Effector CD4-positive, alpha-beta T cell (primary cell): ENCODE measurements around the gene ZC3H12C. TPM values are rescaled to one million over a fixed set of nuclear protein-coding genes. Genes with fewer than 3 reads are reported as not detected.
"Not testable (repeated sequence)": the region's sequence is repeated elsewhere in the genome, so short reads cannot be mapped to it uniquely, and the experiment has no call there.

Source experiments
- DNase-seq: peaks from one replicate; pipeline ENCODE4 v3.0.0-alpha.2; 2020
- total RNA-seq: gene quantifications from one replicate; lab custom pipeline; 2026; lab: John Stamatoyannopoulos, UW

Gene ZC3H12C
- not detected for total RNA-seq

- no peak for DNase-seq
Observed at GRCh38 chr11:110092515-110093406, at the start of gene ZC3H12C. Gene ZC3H12C, plus strand, starts transcription at chr11:110093392. Its CDS starts 20 bp downstream, at chr11:110093412.

GRCh38 chr11:110044226-110044968, 48.8 kb upstream of the ZC3H12C start:
- no peak for DNase-seq

GRCh38 chr11:110046775-110047380, 46.3 kb upstream of the ZC3H12C start:
- DNase-seq: no peak

GRCh38 chr11:110049501-110050200, 43.5 kb upstream of the ZC3H12C start:
- DNase-seq: no peak

- no peak for DNase-seq
Observed at GRCh38 chr11:110050201-110050506, 43.0 kb upstream of the ZC3H12C start.

- DNase-seq: no peak
Observed at GRCh38 chr11:110053848-110054414, 39.3 kb upstream of the ZC3H12C start.

- DNase-seq: no peak
Observed at GRCh38 chr11:110056956-110057355, 36.2 kb upstream of the ZC3H12C start.

- DNase-seq: no peak
Observed at GRCh38 chr11:110059706-110060463, 33.3 kb upstream of the ZC3H12C start.

- DNase-seq: no peak
Observed at GRCh38 chr11:110061296-110061695, 31.9 kb upstream of the ZC3H12C start.

- no peak for DNase-seq
Observed at GRCh38 chr11:110062247-110062646, 30.9 kb upstream of the ZC3H12C start.

GRCh38 chr11:110065189-110065588, 28.0 kb upstream of the ZC3H12C start:
- no peak for DNase-seq

- not testable (repeated sequence) for DNase-seq
Observed at GRCh38 chr11:110068001-110068400, 25.2 kb upstream of the ZC3H12C start.

- DNase-seq: no peak
Observed at GRCh38 chr11:110069158-110069737, 23.9 kb upstream of the ZC3H12C start.

GRCh38 chr11:110070176-110070575, 23.0 kb upstream of the ZC3H12C start:
- no peak for DNase-seq

- DNase-seq: no peak
Observed at GRCh38 chr11:110071197-110071596, 22.0 kb upstream of the ZC3H12C start.

GRCh38 chr11:110072930-110073329, 20.3 kb upstream of the ZC3H12C start:
- no peak for DNase-seq

- DNase-seq: no peak
Observed at GRCh38 chr11:110074499-110074898, 18.7 kb upstream of the ZC3H12C start.

- DNase-seq: no peak
Observed at GRCh38 chr11:110075105-110075846, 17.9 kb upstream of the ZC3H12C start.

GRCh38 chr11:110075847-110076208, 17.4 kb upstream of the ZC3H12C start:
- DNase-seq: no peak

- DNase-seq: no peak
Observed at GRCh38 chr11:110076371-110076965, 16.7 kb upstream of the ZC3H12C start.
